ENCODE results near the gene HOXD1.

Gene HOXD1

GRCh38 chr2:176160251-176160985 lies 28.1 kb upstream of the HOXD1 start:
- ATAC-seq (no peak), DNase-seq (no peak)
- Mint-ChIP-seq H3K4me1 (peaks cover 65% of the 10 kb centered on the region), H3K4me3 (peak overlapping the region; percentile 39 to 53), H3K27ac (peak overlapping the region in 1 of 2 donors; percentile 48), H3K27me3 (peaks cover 100% of the 10 kb centered on the region), H3K9me3 (no peaks in the 10 kb centered on the region)

GRCh38 chr2:176160986-176161824 lies 27.3 kb upstream of the HOXD1 start:
- DNase-seq: no peak
- ATAC-seq: no peak
- Mint-ChIP-seq H3K27me3 (peaks cover 100% of the 10 kb centered on the region), H3K4me1 (peaks cover 65% of the 10 kb centered on the region), H3K4me3 (no peak overlapping the region), H3K27ac (no peak overlapping the region), H3K9me3 (no peaks in the 10 kb centered on the region)

- Mint-ChIP-seq H3K27ac (no peak overlapping the region), H3K9me3 (no peaks in the 10 kb centered on the region), H3K4me1 (peaks cover 65% of the 10 kb centered on the region), H3K4me3 (no peak overlapping the region), H3K27me3 (peaks cover 100% of the 10 kb centered on the region)
- ATAC-seq: no peak
- no peak for DNase-seq
These were observed 26.4 kb upstream of the HOXD1 start for GRCh38 chr2:176161825-176162626.

GRCh38 chr2:176162911-176163671 lies 25.4 kb upstream of the HOXD1 start:
- Mint-ChIP-seq H3K9me3 (no peaks in the 10 kb centered on the region), H3K4me3 (no peak overlapping the region), H3K27me3 (peaks cover 100% of the 10 kb centered on the region), H3K4me1 (peaks cover 56% of the 10 kb centered on the region), H3K27ac (no peak overlapping the region)
- DNase-seq: no peak
- no peak for ATAC-seq

DNA sequence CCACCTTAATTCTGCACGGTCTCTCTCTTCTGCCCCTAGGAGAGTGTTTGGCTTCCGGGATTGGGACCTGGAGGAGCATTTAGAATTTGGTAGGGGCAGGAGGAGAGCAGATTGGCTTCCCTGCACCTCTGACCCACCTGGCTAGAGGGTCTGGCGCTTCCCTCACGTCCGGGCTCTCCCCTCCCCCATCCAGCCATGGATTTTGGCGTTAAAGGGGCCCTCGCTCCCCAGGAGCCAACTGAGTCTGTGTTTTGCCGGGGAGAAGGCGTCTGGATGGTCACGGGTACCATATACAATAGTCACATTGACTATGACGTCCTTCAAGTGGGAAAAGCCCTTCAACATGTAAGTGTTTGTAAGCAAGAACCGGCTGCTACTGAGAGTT lies 24.8 kb upstream of the HOXD1 start:
- Mint-ChIP-seq H3K4me1 (peaks cover 50% of the 10 kb centered on the region), H3K27ac (no peak overlapping the region), H3K27me3 (peaks cover 100% of the 10 kb centered on the region), H3K4me3 (peak overlapping the region in 1 of 2 donors; percentile 33), H3K9me3 (no peaks in the 10 kb centered on the region)
- DNase-seq: no peak
- ATAC-seq: no peak

DNA sequence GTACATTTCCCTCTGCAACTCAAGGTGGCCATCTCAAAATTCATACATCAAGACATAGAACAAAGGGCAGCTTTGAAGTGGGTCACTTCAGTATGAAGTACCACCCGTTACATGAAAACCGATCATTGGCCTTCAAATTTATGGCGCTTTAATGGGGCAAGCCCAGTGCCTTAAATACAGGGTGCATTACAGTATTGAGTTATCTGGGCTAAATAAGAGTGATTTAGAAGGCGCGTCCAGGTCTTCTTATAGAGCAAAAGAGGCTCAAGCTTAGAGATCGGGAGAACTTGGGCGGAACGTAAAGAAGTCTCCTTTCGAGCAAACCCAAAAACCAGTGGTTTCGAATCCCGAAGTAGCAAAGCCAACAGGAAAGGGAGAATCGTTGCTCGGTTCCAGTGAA lies 24.3 kb upstream of the HOXD1 start:
- no peak overlapping the region for H3K27ac Mint-ChIP-seq
- DNase-seq (no peak), ATAC-seq (no peak)
- H3K27me3 Mint-ChIP-seq: peaks cover 100% of the 10 kb centered on the region
- H3K4me3 Mint-ChIP-seq: peak overlapping the region; percentile 21 to 33
- no peaks in the 10 kb centered on the region for H3K9me3 Mint-ChIP-seq
- peaks cover 50% of the 10 kb centered on the region for H3K4me1 Mint-ChIP-seq

DNA sequence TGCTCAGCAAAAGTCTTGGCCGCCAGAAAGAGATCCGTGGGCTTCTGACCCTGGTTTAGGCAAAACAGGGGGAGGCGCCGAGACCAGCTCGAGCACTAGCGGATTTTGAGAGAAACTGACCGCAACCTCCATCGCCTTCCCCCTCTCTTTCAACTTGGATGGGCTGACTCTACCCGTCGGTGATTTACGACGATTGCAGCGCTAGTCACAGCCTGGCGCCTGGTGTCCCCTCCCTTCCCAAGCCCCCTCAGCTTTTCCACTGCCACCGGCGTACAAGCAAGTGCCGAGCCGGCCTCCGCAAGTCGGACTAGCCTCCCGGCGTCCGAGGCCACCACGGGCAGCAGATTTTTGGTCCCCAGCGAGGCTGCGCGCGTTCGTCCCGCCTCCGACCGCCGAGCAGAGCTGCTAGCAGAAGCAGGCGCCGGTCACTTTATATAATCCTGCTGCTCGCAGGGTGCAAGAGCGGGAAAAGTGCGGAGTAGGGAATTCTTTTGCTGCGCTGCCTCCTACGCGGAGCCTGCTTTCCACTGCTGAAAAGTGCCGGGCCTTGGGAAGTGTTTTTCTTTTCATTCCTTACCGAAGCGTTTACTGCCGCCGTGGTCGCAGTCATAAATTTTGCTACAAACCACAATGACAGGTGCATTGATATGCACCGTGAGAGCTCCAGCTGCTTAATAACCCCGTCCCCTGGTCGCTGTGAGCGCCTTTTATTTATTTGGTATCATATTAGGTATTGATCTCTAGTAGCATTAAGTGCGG lies 23.7 kb upstream of the HOXD1 start:
- Mint-ChIP-seq H3K4me3 (peak overlapping the region; percentile 21 to 44), H3K27ac (no peak overlapping the region), H3K4me1 (peaks cover 44% of the 10 kb centered on the region), H3K9me3 (no peaks in the 10 kb centered on the region), H3K27me3 (peaks cover 100% of the 10 kb centered on the region)
- DNase-seq (no peak), ATAC-seq (no peak)

- peak overlapping the region in 1 of 2 donors; percentile 15 for H3K4me3 Mint-ChIP-seq
- no peaks in the 10 kb centered on the region for H3K9me3 Mint-ChIP-seq
- H3K27me3 Mint-ChIP-seq: peaks cover 100% of the 10 kb centered on the region
- DNase-seq (no peak), ATAC-seq (no peak)
- H3K27ac Mint-ChIP-seq: no peak overlapping the region
- peaks cover 37% of the 10 kb centered on the region for H3K4me1 Mint-ChIP-seq
These were observed 23.0 kb upstream of the HOXD1 start for GRCh38 chr2:176165370-176166050.

DNA sequence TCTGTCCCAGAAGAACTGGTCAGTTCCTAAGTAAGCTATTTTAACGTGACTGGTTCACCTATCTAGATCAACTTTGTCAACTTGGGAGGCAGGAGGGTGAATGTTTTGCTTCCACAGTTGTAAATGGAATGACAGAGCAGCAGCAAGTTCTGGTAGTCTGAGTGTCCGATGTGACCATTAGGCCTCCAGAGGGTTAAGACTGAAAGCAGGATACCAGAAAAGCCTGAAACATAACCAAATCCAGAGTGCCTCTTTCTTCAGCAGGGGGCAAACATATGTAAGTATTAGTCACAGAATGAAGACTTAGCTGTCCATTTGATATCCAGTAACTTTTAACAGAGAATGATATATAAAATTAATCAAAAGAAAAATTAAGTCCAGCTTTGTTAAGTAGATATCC lies 22.2 kb upstream of the HOXD1 start:
- Mint-ChIP-seq H3K9me3 (no peaks in the 10 kb centered on the region), H3K27ac (no peak overlapping the region), H3K27me3 (peaks cover 100% of the 10 kb centered on the region), H3K4me1 (peaks cover 29% of the 10 kb centered on the region), H3K4me3 (no peak overlapping the region)
- no peak for DNase-seq
- no peak for ATAC-seq

DNA sequence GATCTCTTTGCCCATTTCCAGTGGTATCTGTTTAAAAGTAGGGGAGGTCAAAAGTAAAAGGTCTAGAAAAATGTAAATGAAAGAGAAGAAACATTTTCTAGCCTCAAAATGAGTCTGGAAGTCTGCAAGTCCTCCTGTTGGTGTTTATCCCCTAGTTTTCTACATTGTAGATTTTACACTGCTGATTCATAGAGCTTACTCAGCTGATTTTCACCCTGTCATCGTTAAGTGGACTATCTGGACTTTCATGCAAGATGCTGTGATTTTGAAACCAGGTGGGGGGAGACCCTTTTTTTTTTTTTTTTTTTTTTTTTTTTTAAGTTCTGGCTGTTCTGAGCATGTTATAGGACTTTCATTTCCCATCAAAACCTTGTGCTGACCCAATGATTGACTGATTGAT lies 21.1 kb upstream of the HOXD1 start:
- Mint-ChIP-seq H3K4me3 (no peak overlapping the region), H3K27ac (no peak overlapping the region), H3K27me3 (peaks cover 100% of the 10 kb centered on the region), H3K9me3 (no peaks in the 10 kb centered on the region), H3K4me1 (peaks cover 29% of the 10 kb centered on the region)
- no peak for ATAC-seq
- DNase-seq: no peak

- peaks cover 28% of the 10 kb centered on the region for H3K4me1 Mint-ChIP-seq
- DNase-seq: no peak
These were observed 19.3 kb upstream of the HOXD1 start for GRCh38 chr2:176169181-176169580.

DNA sequence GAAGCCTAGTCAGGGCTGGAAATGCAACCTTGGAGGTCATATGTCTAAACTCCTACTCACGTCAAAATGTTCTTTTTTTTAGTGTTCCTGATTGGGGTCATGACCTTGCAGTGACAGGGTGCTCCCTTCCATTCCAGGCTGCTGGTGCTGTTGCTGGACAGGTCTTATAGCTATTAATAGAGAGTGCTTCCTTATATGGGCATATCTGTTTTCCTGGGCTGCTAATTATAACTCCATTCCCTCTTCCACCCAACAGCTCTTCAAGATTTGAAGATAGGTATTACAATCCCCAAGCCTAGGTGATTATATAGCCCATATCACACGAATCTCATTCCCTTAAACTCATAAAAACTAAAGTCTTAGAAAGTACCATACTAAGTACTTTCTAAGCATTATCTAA lies 18.8 kb upstream of the HOXD1 start:
- H3K9me3 Mint-ChIP-seq: no peaks in the 10 kb centered on the region
- H3K27ac Mint-ChIP-seq: no peak overlapping the region

More at GRCh38 chr2:176169181-176169580, 19.3 kb upstream of the HOXD1 start:
- peaks cover 100% of the 10 kb centered on the region for H3K27me3 Mint-ChIP-seq
- no peaks in the 10 kb centered on the region for H3K9me3 Mint-ChIP-seq
- H3K4me3 Mint-ChIP-seq: no peak overlapping the region
- no peak overlapping the region for H3K27ac Mint-ChIP-seq
- no peak for ATAC-seq

DNA sequence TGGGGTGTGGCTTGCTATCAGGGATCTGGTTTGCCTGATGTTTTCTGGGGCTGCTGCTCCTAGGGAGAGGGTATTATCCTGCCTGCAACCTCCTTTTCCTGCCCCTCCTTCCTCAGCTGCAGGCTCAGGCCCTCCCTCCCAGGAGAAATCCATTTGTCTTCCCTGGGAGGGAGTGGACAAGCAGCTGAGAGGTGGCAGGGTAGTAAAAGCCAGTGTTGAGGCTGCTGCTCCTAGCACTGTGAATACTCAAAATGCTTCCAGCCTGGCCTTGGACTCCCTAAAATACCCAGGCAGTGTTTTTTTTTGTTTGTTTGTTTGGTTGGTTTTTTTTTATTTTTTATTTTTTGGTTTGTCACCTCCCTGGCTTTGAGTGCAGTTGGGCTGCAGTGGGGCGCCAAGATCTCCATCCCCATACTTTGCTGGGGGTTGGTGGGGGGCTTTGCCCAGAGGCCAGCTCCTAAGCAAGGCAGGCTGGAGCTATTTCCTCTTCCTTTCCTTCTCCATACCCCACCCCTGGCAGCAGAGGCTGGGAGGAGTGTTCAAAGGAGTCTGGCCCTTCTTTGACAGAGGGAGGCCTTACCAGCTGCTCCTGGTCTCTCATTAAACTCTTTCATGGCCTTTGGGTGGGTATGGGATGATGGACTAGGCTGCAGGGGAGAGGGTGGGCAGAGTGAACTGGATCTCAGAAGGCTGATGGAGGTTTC lies 17.7 kb upstream of the HOXD1 start:
- no peak for ATAC-seq
- peaks cover 34% of the 10 kb centered on the region for H3K4me1 Mint-ChIP-seq
- H3K9me3 Mint-ChIP-seq: no peaks in the 10 kb centered on the region
- no peak overlapping the region for H3K4me3 Mint-ChIP-seq
- DNase-seq: no peak
- no peak overlapping the region for H3K27ac Mint-ChIP-seq
- H3K27me3 Mint-ChIP-seq: peaks cover 100% of the 10 kb centered on the region

More for the DNA sequence above, 18.8 kb upstream of the HOXD1 start:
- DNase-seq (no peak), ATAC-seq (no peak)
- H3K4me1 Mint-ChIP-seq: peaks cover 28% of the 10 kb centered on the region
- H3K27me3 Mint-ChIP-seq: peaks cover 100% of the 10 kb centered on the region
- H3K4me3 Mint-ChIP-seq: no peak overlapping the region

All from stimulated activated naive CD8-positive, alpha-beta T cell treated with anti-CD3 and anti-CD28 coated beads, Interleukin-15, amount 100 ng/mL, for 72 hours (primary cell).